Suprapubic skin (tissue), 3 donors: Measurements from ENCODE around the gene HPSE2.

Experiments used
- EP300 ChIP-seq: sonication (generic); formaldehyde crosslinking; IDR thresholded peaks from one replicate; pipeline ENCODE4 v1.6.1; 2017; ENCODE audit warnings: antibody characterized with exemption
- POLR2A ChIP-seq, 2 donors: fragments of 450-650 bp; IDR thresholded peaks; one replicate each; pipeline ENCODE4 v1.6.1; 2017; ENCODE audit warnings: antibody characterized with exemption in 2 of 2, mild to moderate bottlenecking in 2 of 2, moderate library complexity in 2 of 2
- TF ChIP-seq, protein P1 (sequence below), 2 donors: fragments of 200-600 bp in 1 of 2; fragments of 450-650 bp in 1 of 2; sonication (generic) in 1 of 2; IDR thresholded peaks; one replicate each; pipeline ENCODE4 v1.5.1; 2016 to 2019; ENCODE audit warnings: antibody characterized with exemption in 2 of 2, mild to moderate bottlenecking in 1 of 2, moderate library complexity in 1 of 2

DNA sequence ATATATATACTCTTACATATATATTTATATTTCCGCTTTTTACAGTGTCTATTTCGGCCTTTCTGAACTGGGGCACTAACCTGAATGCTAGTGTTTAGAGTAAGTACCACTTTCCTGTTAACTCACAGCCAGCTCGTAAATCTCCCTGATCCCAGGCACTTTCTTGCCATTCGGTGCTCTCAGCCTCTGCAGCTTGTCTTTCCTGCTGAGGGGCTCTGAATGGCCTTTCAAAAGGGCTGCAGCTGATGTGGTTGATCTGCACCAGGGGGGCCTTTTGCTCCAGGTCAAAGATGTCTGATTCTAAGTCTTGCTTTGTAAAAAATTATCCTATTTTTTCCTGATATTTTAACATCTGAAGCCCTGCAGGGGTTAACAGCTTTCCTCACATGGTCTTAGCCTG lies 763.5 kb downstream of the HPSE2 start:
- TF ChIP-seq EP300 (no peak), POLR2A (IDR thresholded peaks at IDR 0.05) (no peak)
- TF ChIP-seq, protein P1, sequence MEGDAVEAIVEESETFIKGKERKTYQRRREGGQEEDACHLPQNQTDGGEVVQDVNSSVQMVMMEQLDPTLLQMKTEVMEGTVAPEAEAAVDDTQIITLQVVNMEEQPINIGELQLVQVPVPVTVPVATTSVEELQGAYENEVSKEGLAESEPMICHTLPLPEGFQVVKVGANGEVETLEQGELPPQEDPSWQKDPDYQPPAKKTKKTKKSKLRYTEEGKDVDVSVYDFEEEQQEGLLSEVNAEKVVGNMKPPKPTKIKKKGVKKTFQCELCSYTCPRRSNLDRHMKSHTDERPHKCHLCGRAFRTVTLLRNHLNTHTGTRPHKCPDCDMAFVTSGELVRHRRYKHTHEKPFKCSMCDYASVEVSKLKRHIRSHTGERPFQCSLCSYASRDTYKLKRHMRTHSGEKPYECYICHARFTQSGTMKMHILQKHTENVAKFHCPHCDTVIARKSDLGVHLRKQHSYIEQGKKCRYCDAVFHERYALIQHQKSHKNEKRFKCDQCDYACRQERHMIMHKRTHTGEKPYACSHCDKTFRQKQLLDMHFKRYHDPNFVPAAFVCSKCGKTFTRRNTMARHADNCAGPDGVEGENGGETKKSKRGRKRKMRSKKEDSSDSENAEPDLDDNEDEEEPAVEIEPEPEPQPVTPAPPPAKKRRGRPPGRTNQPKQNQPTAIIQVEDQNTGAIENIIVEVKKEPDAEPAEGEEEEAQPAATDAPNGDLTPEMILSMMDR (IDR thresholded peaks at IDR 0.05): no peak
